Smooth muscle cell (in vitro differentiated cells): ENCODE data around the gene CPD. TPM values are rescaled to one million over a fixed set of nuclear protein-coding genes. Genes with fewer than 3 reads are reported as not detected.
"Not testable (repeated sequence)": the region's sequence is repeated elsewhere in the genome, so short reads cannot be mapped to it uniquely, and the experiment has no call there.

Experiments
- DNase-seq: peaks from one replicate; lab custom pipeline; 2025; ENCODE audit not compliant: unreplicated experiment; lab: John Stamatoyannopoulos, UW
- H2AFZ ChIP-seq: fragments of 200-600 bp; sonication (generic); 2 replicates; pipeline ENCODE4 v1.6.0; 2016; ENCODE audit warnings: antibody characterized with exemption, low read depth, mild to moderate bottlenecking
- H3F3A ChIP-seq: fragments of 200-600 bp; sonication (generic); 2 replicates; pipeline ENCODE4 v1.6.0; 2017; ENCODE audit warnings: antibody characterized with exemption, low read depth
- H3K27ac ChIP-seq: fragments of 200-600 bp; sonication (generic); 2 replicates; pipeline ENCODE4 v1.5.1; 2016; ENCODE audit warnings: low read depth, mild to moderate bottlenecking
- H3K27me3 ChIP-seq: fragments of 200-600 bp; sonication (generic); 2 replicates; pipeline ENCODE4 v1.6.1; 2016; ENCODE audit warnings: low read depth, mild to moderate bottlenecking
- H3K36me3 ChIP-seq: fragments of 200-600 bp; sonication (generic); 2 replicates; pipeline ENCODE4 v1.5.1; 2016; ENCODE audit warnings: low read depth
- H3K4me1 ChIP-seq: fragments of 200-600 bp; sonication (generic); 2 replicates; pipeline ENCODE4 v1.5.1; 2016; ENCODE audit warnings: low read depth
- H3K4me2 ChIP-seq: fragments of 200-600 bp; sonication (generic); 2 replicates; pipeline ENCODE4 v1.6.0; 2016; ENCODE audit warnings: mild to moderate bottlenecking
- H3K4me3 ChIP-seq: fragments of 200-600 bp; sonication (generic); 2 replicates; pipeline ENCODE4 v1.5.1; 2016; ENCODE audit warnings: mild to moderate bottlenecking
- H3K79me2 ChIP-seq: fragments of 200-600 bp; sonication (generic); 2 replicates; pipeline ENCODE4 v1.6.0; 2016; ENCODE audit warnings: low read depth, mild to moderate bottlenecking
- H3K9ac ChIP-seq: fragments of 200-600 bp; sonication (generic); 2 replicates; pipeline ENCODE4 v1.6.0; 2016; ENCODE audit warnings: low read depth
- H3K9me3 ChIP-seq: fragments of 200-600 bp; sonication (generic); replicated peaks from 2 replicates; pipeline ENCODE4 v1.5.1; 2016; ENCODE audit warnings: low read depth
- H4K20me1 ChIP-seq: fragments of 200-600 bp; sonication (generic); 2 replicates; pipeline ENCODE4 v1.6.0; 2016; ENCODE audit warnings: low read depth
- WGBS: methylation state at CpG from one replicate; pipeline ENCODE4 v1.1.7; 2016; ENCODE audit warnings: low lambda C conversion rate; 5-methylcytosine and 5-hydroxymethylcytosine counted together
- polyA plus RNA-seq: library from polyadenylated mRNA; unstranded; fragments of >200 nt; fragmentation: Nextera tagmentation; extraction: Ambion mirVana; gene quantifications from 2 replicates; pipeline ENCODE4 v1.2.1, GENCODE V29; 2016
- total RNA-seq: library from RNA; depleted of rRNA; stranded (reverse); fragments of >200 nt; gene quantifications from 2 replicates; pipeline ENCODE4 v1.2.3, GENCODE V29; 2014
- TF ChIP-seq, protein P1 (sequence below): fragments of 200-600 bp; sonication (generic); IDR thresholded peaks from 2 replicates; pipeline ENCODE4 v1.5.1; 2017; ENCODE audit warnings: borderline replicate concordance, mild to moderate bottlenecking, antibody characterized with exemption; ENCODE audit not compliant: insufficient read depth, poor library complexity, severe bottlenecking

The CPD gene
- total and polyA plus RNA-seq, 2 experiments from 2014 or later: 16.8 to 68.5 TPM

DNA sequence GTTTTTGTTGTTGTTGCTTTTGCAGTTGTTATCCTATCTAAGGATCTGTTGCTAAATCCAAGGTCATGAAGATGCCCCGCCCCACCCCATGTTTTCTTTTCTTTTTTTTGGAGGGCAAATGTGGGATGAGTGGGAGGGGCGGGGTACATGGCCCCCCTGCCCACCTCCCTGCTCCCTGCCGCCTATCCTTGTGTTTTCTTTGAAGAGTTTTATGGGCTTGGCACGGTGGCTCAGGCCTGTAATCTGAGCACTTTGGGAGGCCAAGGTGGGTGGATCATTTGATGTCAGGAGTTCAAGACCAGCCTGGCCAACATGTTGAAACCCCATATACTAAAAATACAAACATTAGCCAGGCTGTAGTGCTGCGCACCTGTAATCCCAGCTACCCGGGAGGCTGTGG, 79.6 kb downstream of the CPD start:
- no peaks in the 10 kb centered on the region for H3F3A ChIP-seq
- H3K4me1 ChIP-seq: no peaks in the 10 kb centered on the region
- no peak for DNase-seq
- no peak overlapping the region for H3K9ac ChIP-seq
- H3K4me3 ChIP-seq: no peak overlapping the region
- H3K9me3 ChIP-seq: no peaks in the 10 kb centered on the region
- 90% methylated on average over 6 of the region's 6 CpGs for WGBS
- H4K20me1 ChIP-seq: no peaks in the 10 kb centered on the region
- no peak overlapping the region for H3K27ac ChIP-seq
- no peak overlapping the region for H3K4me2 ChIP-seq
- no peak overlapping the region for H2AFZ ChIP-seq
- no peaks in the 10 kb centered on the region for H3K79me2 ChIP-seq
- H3K36me3 ChIP-seq: peaks cover 11% of the 10 kb centered on the region
- TF ChIP-seq, protein P1, sequence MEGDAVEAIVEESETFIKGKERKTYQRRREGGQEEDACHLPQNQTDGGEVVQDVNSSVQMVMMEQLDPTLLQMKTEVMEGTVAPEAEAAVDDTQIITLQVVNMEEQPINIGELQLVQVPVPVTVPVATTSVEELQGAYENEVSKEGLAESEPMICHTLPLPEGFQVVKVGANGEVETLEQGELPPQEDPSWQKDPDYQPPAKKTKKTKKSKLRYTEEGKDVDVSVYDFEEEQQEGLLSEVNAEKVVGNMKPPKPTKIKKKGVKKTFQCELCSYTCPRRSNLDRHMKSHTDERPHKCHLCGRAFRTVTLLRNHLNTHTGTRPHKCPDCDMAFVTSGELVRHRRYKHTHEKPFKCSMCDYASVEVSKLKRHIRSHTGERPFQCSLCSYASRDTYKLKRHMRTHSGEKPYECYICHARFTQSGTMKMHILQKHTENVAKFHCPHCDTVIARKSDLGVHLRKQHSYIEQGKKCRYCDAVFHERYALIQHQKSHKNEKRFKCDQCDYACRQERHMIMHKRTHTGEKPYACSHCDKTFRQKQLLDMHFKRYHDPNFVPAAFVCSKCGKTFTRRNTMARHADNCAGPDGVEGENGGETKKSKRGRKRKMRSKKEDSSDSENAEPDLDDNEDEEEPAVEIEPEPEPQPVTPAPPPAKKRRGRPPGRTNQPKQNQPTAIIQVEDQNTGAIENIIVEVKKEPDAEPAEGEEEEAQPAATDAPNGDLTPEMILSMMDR: no peak
- H3K27me3 ChIP-seq: no peaks in the 10 kb centered on the region

- not testable (repeated sequence) for H3K4me3 ChIP-seq, H3K4me2 ChIP-seq, H4K20me1 ChIP-seq, H3K27me3 ChIP-seq, H3F3A ChIP-seq, DNase-seq, H3K9ac ChIP-seq, H3K9me3 ChIP-seq, H3K27ac ChIP-seq, H2AFZ ChIP-seq, H3K4me1 ChIP-seq, H3K79me2 ChIP-seq
- WGBS: 99% methylated on average over 5 of the region's 5 CpGs
- peaks cover 11% of the 10 kb centered on the region for H3K36me3 ChIP-seq
Observed at GRCh38 chr17:30458797-30459413, 80.2 kb downstream of the CPD start.

DNA sequence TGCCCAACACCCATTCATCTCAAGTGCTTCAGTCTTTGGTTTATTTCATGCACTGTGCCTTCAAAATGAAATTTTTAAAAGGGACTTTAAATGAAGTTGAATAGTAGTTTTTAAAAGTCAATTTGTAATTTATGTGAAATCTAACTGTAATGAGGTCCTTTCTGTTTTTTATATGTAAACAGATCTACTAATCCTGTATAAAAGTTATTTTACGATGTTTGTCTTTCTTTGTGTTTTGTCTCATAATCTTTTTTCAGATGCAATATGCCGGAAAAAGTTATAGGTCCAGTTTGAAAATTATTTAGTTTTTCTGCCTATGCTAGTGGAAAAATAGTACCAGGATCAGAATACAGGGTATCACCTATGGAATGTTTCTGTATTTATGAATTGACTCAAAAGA, 89.7 kb downstream of the CPD start:
- H3K27me3 ChIP-seq: no peaks in the 10 kb centered on the region
- no peaks in the 10 kb centered on the region for H3K4me1 ChIP-seq
- H3K9ac ChIP-seq: no peak overlapping the region
- no peaks in the 10 kb centered on the region for H3F3A ChIP-seq
- H3K4me3 ChIP-seq: no peak overlapping the region
- TF ChIP-seq, protein P1: no peak
- H3K79me2 ChIP-seq: no peaks in the 10 kb centered on the region
- H3K36me3 ChIP-seq: peaks cover 8% of the 10 kb centered on the region
- H3K4me2 ChIP-seq: no peak overlapping the region
- no peak overlapping the region for H3K27ac ChIP-seq
- no peaks in the 10 kb centered on the region for H4K20me1 ChIP-seq
- H3K9me3 ChIP-seq: no peaks in the 10 kb centered on the region
- no peak for DNase-seq
- WGBS: 96% methylated on average over 2 of the region's 2 CpGs
- H2AFZ ChIP-seq: no peak overlapping the region

DNA sequence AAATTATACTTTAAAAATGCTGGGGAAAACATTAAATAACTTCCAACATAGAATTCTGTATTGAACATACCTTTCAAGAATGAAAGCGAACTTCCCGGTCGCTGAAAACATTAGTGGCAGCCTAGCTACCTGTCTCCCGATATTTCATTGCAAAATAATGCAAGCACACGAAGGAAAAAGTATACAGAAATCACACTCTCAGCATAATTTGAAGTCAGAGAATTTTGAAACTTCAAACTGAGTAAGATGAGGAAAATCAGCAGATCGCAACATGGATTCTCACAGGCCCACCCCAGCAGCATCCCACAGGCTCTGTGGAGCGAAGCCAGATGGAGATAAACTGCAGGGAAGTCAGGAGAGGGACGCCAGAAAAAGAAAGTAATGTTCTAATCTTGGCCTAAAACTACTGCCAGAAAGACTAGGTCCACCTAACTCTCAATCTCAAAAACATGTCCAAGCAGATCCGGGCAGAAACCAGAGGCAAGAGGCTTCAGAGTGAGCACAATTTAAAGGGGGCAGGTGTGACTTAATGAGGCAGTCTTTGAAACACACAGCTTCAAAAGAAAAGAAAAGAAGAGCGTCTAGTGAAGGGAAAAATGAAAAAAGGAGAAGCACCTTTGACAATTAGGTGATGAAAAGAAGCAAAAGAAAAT, 93.6 kb downstream of the CPD start:
- H3K27ac ChIP-seq: no peak overlapping the region
- no peak overlapping the region for H3K9ac ChIP-seq
- H3K4me3 ChIP-seq: no peak overlapping the region
- no peaks in the 10 kb centered on the region for H3K9me3 ChIP-seq
- WGBS: 79% methylated on average over 10 of the region's 10 CpGs
- no peaks in the 10 kb centered on the region for H3K27me3 ChIP-seq
- no peaks in the 10 kb centered on the region for H3K36me3 ChIP-seq
- TF ChIP-seq, protein P1: no peak
- no peak overlapping the region for H2AFZ ChIP-seq
- no peaks in the 10 kb centered on the region for H3K4me1 ChIP-seq
- no peaks in the 10 kb centered on the region for H4K20me1 ChIP-seq
- no peak overlapping the region for H3K4me2 ChIP-seq
- H3F3A ChIP-seq: no peaks in the 10 kb centered on the region
- no peak for DNase-seq
- H3K79me2 ChIP-seq: peaks cover 1% of the 10 kb centered on the region
